ENCODE results near the gene FCRLB. TPM values are rescaled to one million over a fixed set of nuclear protein-coding genes. Genes with fewer than 3 reads are reported as not detected.

Gene FCRLB
- total and polyA plus RNA-seq, 12 donors, result 0.42 to 3.4 (median 1.0) TPM; not detected in 1

GRCh38 chr1:161770250-161770649 lies 48.9 kb downstream of the FCRLB start:
- H3K4me1 ChIP-seq (replicated peaks in 1 of 2), result peaks cover 17 to 60% of the 10 kb centered on the region in 2 donors
- 92 to 98% (median 94%) methylated on average over 3 of the region's 3 CpGs for WGBS, 4 donors

GRCh38 chr1:161771161-161771560 lies 49.8 kb downstream of the FCRLB start:
- TF ChIP-seq, protein P1, sequence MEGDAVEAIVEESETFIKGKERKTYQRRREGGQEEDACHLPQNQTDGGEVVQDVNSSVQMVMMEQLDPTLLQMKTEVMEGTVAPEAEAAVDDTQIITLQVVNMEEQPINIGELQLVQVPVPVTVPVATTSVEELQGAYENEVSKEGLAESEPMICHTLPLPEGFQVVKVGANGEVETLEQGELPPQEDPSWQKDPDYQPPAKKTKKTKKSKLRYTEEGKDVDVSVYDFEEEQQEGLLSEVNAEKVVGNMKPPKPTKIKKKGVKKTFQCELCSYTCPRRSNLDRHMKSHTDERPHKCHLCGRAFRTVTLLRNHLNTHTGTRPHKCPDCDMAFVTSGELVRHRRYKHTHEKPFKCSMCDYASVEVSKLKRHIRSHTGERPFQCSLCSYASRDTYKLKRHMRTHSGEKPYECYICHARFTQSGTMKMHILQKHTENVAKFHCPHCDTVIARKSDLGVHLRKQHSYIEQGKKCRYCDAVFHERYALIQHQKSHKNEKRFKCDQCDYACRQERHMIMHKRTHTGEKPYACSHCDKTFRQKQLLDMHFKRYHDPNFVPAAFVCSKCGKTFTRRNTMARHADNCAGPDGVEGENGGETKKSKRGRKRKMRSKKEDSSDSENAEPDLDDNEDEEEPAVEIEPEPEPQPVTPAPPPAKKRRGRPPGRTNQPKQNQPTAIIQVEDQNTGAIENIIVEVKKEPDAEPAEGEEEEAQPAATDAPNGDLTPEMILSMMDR (IDR thresholded peaks at IDR 0.05), result no peak
- no peak overlapping the region for H3K4me3 ChIP-seq
- no peak for DNase-seq
- no peaks in the 10 kb centered on the region for H3K27me3 ChIP-seq
- H3K9me3 ChIP-seq (replicated peaks in 1 of 3), result no peaks in the 10 kb centered on the region
- peaks cover 17 to 64% of the 10 kb centered on the region in 2 donors for H3K4me1 ChIP-seq (replicated peaks in 1 of 2)
- peak overlapping the region in 1 of 5 donors; percentile 58 for H3K27ac ChIP-seq
- 64 to 68% (median 66%) methylated on average over 5 of the region's 5 CpGs for WGBS, 4 donors
- H3K36me3 ChIP-seq (replicated peaks in 1 of 2), result no peaks in the 10 kb centered on the region
- intact Hi-C loops (cut with DNase I), result no loop called here

More at GRCh38 chr1:161770250-161770649, 48.9 kb downstream of the FCRLB start:
- Histone ChIP-seq H3K27ac (no peak overlapping the region), H3K36me3 (replicated peaks in 1 of 2) (no peaks in the 10 kb centered on the region), H3K27me3 (no peaks in the 10 kb centered on the region), H3K4me3 (no peak overlapping the region), H3K9me3 (replicated peaks in 1 of 3) (no peaks in the 10 kb centered on the region)
- DNase-seq, result no peak
- TF ChIP-seq, protein P1 (IDR thresholded peaks at IDR 0.05), result no peak
- no peak for TF ChIP-seq POLR2A (IDR thresholded peaks at IDR 0.05)
- intact Hi-C loops (cut with DNase I), result no loop called here

- Histone ChIP-seq H3K36me3 (replicated peaks in 1 of 2) (no peaks in the 10 kb centered on the region), H3K27me3 (no peaks in the 10 kb centered on the region), H3K9me3 (replicated peaks in 1 of 3) (no peaks in the 10 kb centered on the region), H3K27ac (peak overlapping the region in 2 of 5 donors; percentile 37 to 58), H3K4me3 (no peak overlapping the region), H3K4me1 (replicated peaks in 1 of 2) (peaks cover 17 to 61% of the 10 kb centered on the region in 2 donors)
- intact Hi-C loops (cut with DNase I), result no loop called here
- DNase-seq, result no peak
- no peak for TF ChIP-seq POLR2A (IDR thresholded peaks at IDR 0.05)
- TF ChIP-seq, protein P1 (IDR thresholded peaks at IDR 0.05), result no peak
- WGBS, 4 donors, result 70 to 80% (median 74%) methylated on average over 2 of the region's 2 CpGs
These were observed 50.6 kb downstream of the FCRLB start for GRCh38 chr1:161771973-161772372.

DNA sequence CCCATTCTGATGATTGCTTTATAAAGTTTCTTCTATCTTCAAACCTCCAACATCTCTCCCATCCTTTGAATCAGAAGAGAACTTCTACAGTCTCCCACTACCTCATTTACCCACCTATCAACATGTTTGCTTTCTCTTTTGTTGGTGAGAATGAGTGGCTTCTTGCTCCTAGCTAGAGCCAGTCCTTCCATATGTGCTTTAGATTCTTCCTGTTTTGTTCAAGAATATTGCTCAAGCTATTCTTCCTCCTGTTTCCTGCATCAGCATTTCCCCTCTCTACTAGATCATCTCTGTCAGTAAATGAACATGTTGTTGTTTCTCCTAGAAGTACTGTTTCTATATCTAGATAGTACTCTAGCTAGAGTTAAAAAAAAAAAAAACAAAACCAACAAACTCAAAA lies 51.1 kb downstream of the FCRLB start:
- H3K4me3 ChIP-seq, result no peak overlapping the region
- peaks cover 13 to 57% of the 10 kb centered on the region in 2 donors for H3K4me1 ChIP-seq (replicated peaks in 1 of 2)
- peak overlapping the region in 3 of 5 donors; percentile 12 to 58 (median 37) for H3K27ac ChIP-seq
- intact Hi-C loops (cut with DNase I), result no loop called here
- no peak for DNase-seq
- no peak for TF ChIP-seq POLR2A (IDR thresholded peaks at IDR 0.05)
- TF ChIP-seq, protein P1 (IDR thresholded peaks at IDR 0.05), result no peak
- H3K36me3 ChIP-seq (replicated peaks in 1 of 2), result no peaks in the 10 kb centered on the region
- H3K9me3 ChIP-seq (replicated peaks in 1 of 3), result no peaks in the 10 kb centered on the region
- no peaks in the 10 kb centered on the region for H3K27me3 ChIP-seq

All from adrenal gland (tissue), 12 donors.